SK-N-SH treated with all-trans-retinoic acid at 6 μM for 48 hours (cell line): ENCODE results near the gene CTSH.

Source experiments
- PPARA ChIP-seq: fragments of 250-450 bp; sonication (Bioruptor Pico); IDR thresholded peaks from 2 replicates; pipeline ENCODE4 v1.5.0; 2020; ENCODE audit warnings: mild to moderate bottlenecking, borderline replicate concordance
- TF ChIP-seq, protein P1 (sequence below): fragments of 250-450 bp; sonication (Bioruptor Pico); IDR thresholded peaks from 2 replicates; pipeline ENCODE4 v1.8.0; 2021; ENCODE audit warnings: low read depth, mild to moderate bottlenecking, moderate library complexity, borderline replicate concordance
- TF ChIP-seq, protein P2 (sequence below): fragments of 250-450 bp; sonication (Bioruptor Pico); IDR thresholded peaks from 2 replicates; pipeline ENCODE4 v1.8.0; 2020; ENCODE audit warnings: mild to moderate bottlenecking, moderate library complexity, borderline replicate concordance

DNA sequence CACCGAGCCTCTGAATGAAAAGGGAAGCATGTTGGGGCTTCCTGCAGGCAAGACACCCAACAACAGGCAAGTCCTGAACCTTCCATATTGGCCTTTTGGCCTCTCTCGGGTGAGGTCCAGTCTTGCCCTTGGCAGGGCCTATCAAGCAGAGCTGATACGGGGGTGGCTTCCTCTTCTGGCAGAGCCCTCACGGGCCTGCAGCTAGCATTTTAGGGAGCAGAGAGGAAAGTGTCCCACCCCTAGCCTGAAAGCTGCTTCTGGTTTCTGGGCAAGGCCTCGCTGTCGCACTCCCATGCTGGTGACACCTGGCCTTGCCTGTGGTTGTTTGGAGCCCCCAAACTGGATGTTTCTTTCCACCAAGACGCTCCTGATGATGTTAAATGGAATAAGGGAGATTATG is 31.8 kb upstream of the CTSH start:
- TF ChIP-seq, protein P1, sequence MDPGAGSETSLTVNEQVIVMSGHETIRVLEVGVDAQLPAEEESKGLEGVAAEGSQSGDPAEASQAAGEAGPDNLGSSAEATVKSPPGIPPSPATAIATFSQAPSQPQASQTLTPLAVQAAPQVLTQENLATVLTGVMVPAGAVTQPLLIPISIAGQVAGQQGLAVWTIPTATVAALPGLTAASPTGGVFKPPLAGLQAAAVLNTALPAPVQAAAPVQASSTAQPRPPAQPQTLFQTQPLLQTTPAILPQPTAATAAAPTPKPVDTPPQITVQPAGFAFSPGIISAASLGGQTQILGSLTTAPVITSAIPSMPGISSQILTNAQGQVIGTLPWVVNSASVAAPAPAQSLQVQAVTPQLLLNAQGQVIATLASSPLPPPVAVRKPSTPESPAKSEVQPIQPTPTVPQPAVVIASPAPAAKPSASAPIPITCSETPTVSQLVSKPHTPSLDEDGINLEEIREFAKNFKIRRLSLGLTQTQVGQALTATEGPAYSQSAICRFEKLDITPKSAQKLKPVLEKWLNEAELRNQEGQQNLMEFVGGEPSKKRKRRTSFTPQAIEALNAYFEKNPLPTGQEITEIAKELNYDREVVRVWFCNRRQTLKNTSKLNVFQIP (CRISPR knock-in tag) = no peak
- TF ChIP-seq, protein P2, sequence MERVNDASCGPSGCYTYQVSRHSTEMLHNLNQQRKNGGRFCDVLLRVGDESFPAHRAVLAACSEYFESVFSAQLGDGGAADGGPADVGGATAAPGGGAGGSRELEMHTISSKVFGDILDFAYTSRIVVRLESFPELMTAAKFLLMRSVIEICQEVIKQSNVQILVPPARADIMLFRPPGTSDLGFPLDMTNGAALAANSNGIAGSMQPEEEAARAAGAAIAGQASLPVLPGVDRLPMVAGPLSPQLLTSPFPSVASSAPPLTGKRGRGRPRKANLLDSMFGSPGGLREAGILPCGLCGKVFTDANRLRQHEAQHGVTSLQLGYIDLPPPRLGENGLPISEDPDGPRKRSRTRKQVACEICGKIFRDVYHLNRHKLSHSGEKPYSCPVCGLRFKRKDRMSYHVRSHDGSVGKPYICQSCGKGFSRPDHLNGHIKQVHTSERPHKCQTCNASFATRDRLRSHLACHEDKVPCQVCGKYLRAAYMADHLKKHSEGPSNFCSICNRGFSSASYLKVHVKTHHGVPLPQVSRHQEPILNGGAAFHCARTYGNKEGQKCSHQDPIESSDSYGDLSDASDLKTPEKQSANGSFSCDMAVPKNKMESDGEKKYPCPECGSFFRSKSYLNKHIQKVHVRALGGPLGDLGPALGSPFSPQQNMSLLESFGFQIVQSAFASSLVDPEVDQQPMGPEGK = no peak
- no peak for TF ChIP-seq PPARA
